GM12878 (cell line): ENCODE measurements around the gene PAIP2. TPM values are rescaled to one million over a fixed set of nuclear protein-coding genes. Genes with fewer than 3 reads are reported as not detected.

Experiments
- ATAC-seq: fragments of 200-7000 bp; cut with Tn5 transposase; 3 replicates; pipeline ENCODE4 v1.9.1; 2020; ENCODE audit warnings: mild to moderate bottlenecking, moderate library complexity
- BruUV-seq: library from RNA; stranded (reverse); fragments of 400-500 nt; replicated peaks from 2 replicates; lab custom pipeline; 2021; lab: Mats Ljungman, UMichigan
- CTCF ChIA-PET: fragments of 300-600 bp; sonication (Branson Sonifier 250); formaldehyde crosslinking; extraction: SDS; loops from one replicate; lab custom pipeline; 2021; ENCODE audit warnings: inconsistent platforms; lab: Yijun Ruan, JAX
- POLR2A ChIA-PET: fragments of 350-600 bp; formaldehyde crosslinking; extraction: SDS; loops from one replicate; lab custom pipeline; 2021; ENCODE audit warnings: inconsistent platforms; lab: Charles Lee
- RAD21 ChIA-PET: fragments of 300-600 bp; sonication (Branson Sonifier 250); formaldehyde crosslinking; loops from one replicate; lab custom pipeline; 2023; ENCODE audit warnings: antibody characterized with exemption; ENCODE audit not compliant: unreplicated experiment; lab: Charles Lee
- SMC1A ChIA-PET: fragments of 300-600 bp; sonication (Branson Sonifier 250); formaldehyde crosslinking; loops from one replicate; lab custom pipeline; 2023; ENCODE audit not compliant: unreplicated experiment, uncharacterized antibody; lab: Charles Lee
- DNase-seq: peaks from one replicate; pipeline ENCODE4 v3.0.0-alpha.2; 2011; ENCODE audit warnings: low read depth, low spot score
- FAIRE-seq: peaks from 3 replicates; lab custom pipeline; 2011; peaks lifted over from hg19 to GRCh38; lab: Jason Lieb, UNC
- H2AFZ ChIP-seq: 2 replicates; pipeline ENCODE4 v1.6.0; 2011; ENCODE audit warnings: low read depth, low read length, control low read depth; ENCODE audit not compliant: control insufficient read depth
- H3K27ac ChIP-seq: 2 replicates; pipeline ENCODE4 v1.5.1; 2011; ENCODE audit warnings: control low read depth; ENCODE audit not compliant: control insufficient read depth, insufficient read depth
- H3K27me3 ChIP-seq, 2 experiments: replicated peaks in 1 of 2; 2 replicates each; pipeline versions ENCODE4 v1.6.0 to v1.6.1; 2011; ENCODE audit warnings: low read length in 1 of 2; ENCODE audit not compliant: control insufficient read depth in 2 of 2, insufficient read depth in 2 of 2
- H3K36me3 ChIP-seq, 2 experiments: 2 replicates each; pipeline ENCODE4 v1.5.1; 2011; ENCODE audit warnings: low read length in 1 of 2; ENCODE audit not compliant: control insufficient read depth in 2 of 2, insufficient read depth in 2 of 2
- H3K4me1 ChIP-seq: 2 replicates; pipeline ENCODE4 v1.6.1; 2011; ENCODE audit warnings: mild to moderate bottlenecking, low read length, moderate library complexity, mixed read lengths; ENCODE audit not compliant: control insufficient read depth, insufficient read depth
- H3K4me2 ChIP-seq: 2 replicates; pipeline ENCODE4 v1.6.0; 2011; ENCODE audit warnings: control low read depth; ENCODE audit not compliant: control insufficient read depth, insufficient read depth
- H3K4me3 ChIP-seq: fragments of 200-600 bp; sonication (generic); 2 replicates; pipeline ENCODE4 v1.5.1; 2016
- H3K79me2 ChIP-seq: 2 replicates; pipeline ENCODE4 v1.6.0; 2011; ENCODE audit warnings: low read length; ENCODE audit not compliant: control insufficient read depth, insufficient read depth
- H3K9ac ChIP-seq: 2 replicates; pipeline ENCODE4 v1.8.0; 2011; ENCODE audit warnings: low read length, control low read depth, mixed read lengths; ENCODE audit not compliant: control insufficient read depth, insufficient read depth
- H3K9me3 ChIP-seq: replicated peaks from 3 replicates; pipeline ENCODE4 v1.5.1; 2011; ENCODE audit warnings: mild to moderate bottlenecking, low read length; ENCODE audit not compliant: control insufficient read depth, insufficient read depth
- H4K20me1 ChIP-seq: 2 replicates; pipeline ENCODE4 v1.6.0; 2011; ENCODE audit not compliant: control insufficient read depth, insufficient read depth
- ASH2L ChIP-seq: fragments of 300-600, 200-600 bp; sonication (generic); IDR thresholded peaks from 2 replicates; pipeline ENCODE4 v1.6.1; 2017; ENCODE audit warnings: low read depth, mild to moderate bottlenecking, borderline replicate concordance
- CHD2 ChIP-seq: IDR thresholded peaks from 2 replicates; pipeline ENCODE4 v1.6.1; 2011; ENCODE audit warnings: low read depth, low read length, improper control_type of control experiment, borderline replicate concordance
- ETV6 ChIP-seq, 2 experiments: fragments of 450-650 bp in 1 of 2; IDR thresholded peaks in 1 of 2; conservative IDR thresholded peaks in 1 of 2; 2 replicates each; pipeline ENCODE4 v1.6.1; 2014; ENCODE audit warnings: antibody characterized with exemption in 1 of 2, borderline replicate concordance in 1 of 2, low read depth in 1 of 2, mild to moderate bottlenecking in 1 of 2, moderate library complexity in 1 of 2
- FOXK2 ChIP-seq: fragments of 450-650 bp; IDR thresholded peaks from 2 replicates; pipeline ENCODE4 v1.6.1; 2017; ENCODE audit warnings: mild to moderate bottlenecking, moderate library complexity
- HDAC2 ChIP-seq: fragments of 200-600 bp; sonication (generic); IDR thresholded peaks from 2 replicates; pipeline ENCODE4 v1.6.1; 2017
- IKZF1 ChIP-seq: fragments of 450-650 bp; conservative IDR thresholded peaks from 2 replicates; pipeline ENCODE4 v1.6.1; 2017; ENCODE audit warnings: antibody characterized with exemption, mild to moderate bottlenecking
- KAT2A ChIP-seq: conservative IDR thresholded peaks from 2 replicates; pipeline ENCODE4 v1.6.1; 2011; ENCODE audit warnings: low read depth, low read length; ENCODE audit not compliant: control insufficient read depth
- MAX ChIP-seq: IDR thresholded peaks from 2 replicates; pipeline ENCODE4 v1.6.1; 2012; ENCODE audit warnings: low read depth, low read length, improper control_type of control experiment
- MTA2 ChIP-seq: fragments of 450-650 bp; IDR thresholded peaks from 2 replicates; pipeline ENCODE4 v1.6.1; 2016; ENCODE audit warnings: low read depth, mild to moderate bottlenecking, moderate library complexity
- NFXL1 ChIP-seq: fragments of 450-650 bp; IDR thresholded peaks from 2 replicates; pipeline ENCODE4 v1.6.1; 2017; ENCODE audit warnings: antibody characterized with exemption, mild to moderate bottlenecking, borderline replicate concordance
- PAX8 ChIP-seq: fragments of 450-650 bp; IDR thresholded peaks from 2 replicates; pipeline ENCODE4 v1.6.1; 2017; ENCODE audit warnings: mild to moderate bottlenecking, moderate library complexity
- PML ChIP-seq: IDR thresholded peaks from 2 replicates; pipeline ENCODE4 v1.6.1; 2012; ENCODE audit warnings: low read length, inconsistent platforms
- PRDM15 ChIP-seq: fragments of 450-650 bp; formaldehyde crosslinking; IDR thresholded peaks from 2 replicates; pipeline ENCODE4 v1.4.0; 2020; ENCODE audit warnings: mild to moderate bottlenecking, moderate library complexity
- RAD51 ChIP-seq: fragments of 450-650 bp; IDR thresholded peaks from 2 replicates; pipeline ENCODE4 v1.6.1; 2016; ENCODE audit warnings: moderate library complexity, mild to moderate bottlenecking, inconsistent platforms
- RB1 ChIP-seq: fragments of 450-650 bp; formaldehyde crosslinking; IDR thresholded peaks from 2 replicates; pipeline ENCODE4 v1.6.1; 2017; ENCODE audit warnings: mild to moderate bottlenecking, borderline replicate concordance
- SIX5 ChIP-seq: IDR thresholded peaks from 2 replicates; pipeline ENCODE4 v1.6.1; 2011; ENCODE audit warnings: mild to moderate bottlenecking, low read depth, low read length, moderate library complexity; ENCODE audit not compliant: severe bottlenecking
- STAT1 ChIP-seq: fragments of 450-650 bp; conservative IDR thresholded peaks from 2 replicates; pipeline ENCODE4 v1.6.1; 2014; ENCODE audit warnings: antibody characterized with exemption, mild to moderate bottlenecking
- STAT3 ChIP-seq: IDR thresholded peaks from 2 replicates; pipeline ENCODE4 v1.6.1; 2011; ENCODE audit warnings: low read depth, low read length, improper control_type of control experiment
- TAF1 ChIP-seq: IDR thresholded peaks from 2 replicates; pipeline ENCODE4 v1.6.1; 2011; ENCODE audit warnings: mild to moderate bottlenecking, low read depth, low read length, borderline replicate concordance
- TCF3 ChIP-seq: IDR thresholded peaks from 2 replicates; pipeline ENCODE4 v1.6.1; 2012; ENCODE audit warnings: low read depth, mild to moderate bottlenecking, low read length, borderline replicate concordance; ENCODE audit not compliant: insufficient read depth
- YBX1 ChIP-seq: fragments of 450-650 bp; IDR thresholded peaks from 2 replicates; pipeline ENCODE4 v1.6.1; 2016; ENCODE audit warnings: antibody characterized with exemption
- WGBS: methylation state at CpG from one replicate; pipeline ENCODE4 v1.1.6; 2016; ENCODE audit warnings: low lambda C conversion rate; ENCODE audit not compliant: insufficient replicate concordance, insufficient coverage; ENCODE audit errors: missing lambda C conversion rate; 5-methylcytosine and 5-hydroxymethylcytosine counted together
- in situ Hi-C: fragments of 300-500 bp; cut with MboI; formaldehyde crosslinking; loops from 9 replicates; pipeline ENCODE4 v1.14.3; 2018; ENCODE audit warnings: mixed read lengths
- intact Hi-C: fragments of 100-400 bp; cut with micrococcal nuclease; formaldehyde crosslinking; loops from one replicate; pipeline ENCODE4 v1.14.2; 2022; ENCODE audit not compliant: unreplicated experiment
- polyA plus RNA-seq, 11 experiments: library from polyadenylated mRNA; depleted of rRNA in 4 of 11; unstranded in 6 of 11; stranded (reverse) in 5 of 11; fragments of >200 nt; fragmentation: Nextera tagmentation in 4 of 11; fragmentation: Illumina TruSeq in 1 of 11; extraction: Ambion mirVana in 4 of 11; extraction: Trizol in 1 of 11; gene quantifications; 1 replicate in 1 of 11; 2 replicates in 10 of 11; pipeline versions ENCODE4 v1.2.1 to v1.2.3, GENCODE V29; 2011 to 2016; ENCODE audit warnings: inconsistent platforms in 2 of 11, missing spikeins in 2 of 11, low read depth in 1 of 11
- total RNA-seq, 4 experiments: library from RNA; depleted of rRNA in 3 of 4; stranded (reverse); fragments of >200 nt in 3 of 4; fragmentation: Illumina TruSeq in 1 of 4; extraction: Trizol in 1 of 4; gene quantifications; 2 replicates each; pipeline versions ENCODE4 v1.2.1 to v1.2.3, GENCODE V29; 2013 to 2021

Gene PAIP2
- total and polyA plus RNA-seq, 10 of the 15 experiments (the other 5 are each of a cell fraction or from before 2014, with no cell fraction given) = 49.9 to 154 (median 102) TPM

GRCh38 chr5:139403787-139404483 lies 62.3 kb downstream of the PAIP2 start, which contains the start of gene SPATA24:
SPATA24 (minus strand) TSS chr5:139404089; CDS start chr5:139404060, 29 bp downstream.
- peak; percentile 73 for FAIRE-seq
- H3K4me3 ChIP-seq = peak within 1 kb of the TSS; percentile 74
- in situ Hi-C loops = no loop called here
- TF ChIP-seq MAX (peak; percentile 47; the same call in 1 of the 2 replicates), PML (no peak), ETV6 (conservative IDR thresholded peaks at IDR 0.05 in 1 of 2, IDR thresholded peaks at IDR 0.05 in 1 of 2; ENCODE audit: borderline replicate concordance in 1 of 2, low read depth in 1 of 2) (no peak), STAT3 (no peak), RAD51 (no peak), FOXK2 (no peak), KAT2A (no peak), CHD2 (peak; percentile 16; the same call in 1 of the 2 replicates), PAX8 (no peak), SIX5 (no peak), YBX1 (no peak), MTA2 (no peak; the same call in 1 of the 2 replicates), RB1 (no peak), IKZF1 (no peak), ASH2L (no peak), NFXL1 (no peak), TCF3 (no peak), HDAC2 (no peak), TAF1 (peak; percentile 47; the same call in 1 of the 2 replicates), STAT1 (no peak), PRDM15 (CRISPR knock-in tag) (no peak)

More at GRCh38 chr5:139403787-139404483, 62.3 kb downstream of the PAIP2 start, which contains the start of gene SPATA24:
- BruUV-seq = no TSS peak
- Histone ChIP-seq H3K9me3 (no peaks in the 10 kb centered on the region; the same call in 2 of the 3 replicates), H4K20me1 (no peaks in the 10 kb centered on the region), H3K27me3 (no peaks in the 10 kb centered on the region), H3K79me2 (peaks cover 3% of the 10 kb centered on the region; the same call in 1 of the 2 replicates), H3K27ac (peak within 1 kb of the TSS; percentile 83), H3K4me2 (peak within 1 kb of the TSS; percentile 98), H3K9ac (peak within 1 kb of the TSS; percentile 67), H2AFZ (peak within 1 kb of the TSS; percentile 83), H3K4me1 (peaks cover 30% of the 10 kb centered on the region), H3K36me3 (no peaks in the 10 kb centered on the region; a peak in 1 of 4 replicates)
- intact Hi-C loops = loop anchor here (2.0 kb wide), 1 partner anchor 43 kb away; no protein-coding TSS in a partner anchor
- SMC1A ChIA-PET = interaction anchor here (1.0 to 5.0 kb wide), 9 partner anchors 10 to 132 kb away, joined by 3 to 19 read pairs (median 6); partner anchors contain the start of genes MZB1 and PAIP2
- POLR2A ChIA-PET = interaction anchor here (0.5 to 7.0 kb wide), 16 partner anchors 10 to 1557 kb away, joined by 3 to 74 read pairs (median 3); partner anchors contain the start of genes DNAJC18, MZB1 and PAIP2
- ATAC-seq = peak; percentile 86
- CTCF ChIA-PET = interaction anchor here (0.7 to 3.5 kb wide), 15 partner anchors 8 to 248 kb away, joined by 3 to 26 read pairs (median 4); partner anchors contain the start of genes DNAJC18, MATR3 and MZB1
- under 1% methylated on average over 41 of the region's 41 CpGs for WGBS
- peak; percentile 95 for DNase-seq
- RAD21 ChIA-PET = interaction anchor here (0.7 to 3.1 kb wide), 11 partner anchors 11 to 153 kb away, joined by 3 to 17 read pairs (median 7); partner anchors contain the start of genes DNAJC18, MZB1 and PAIP2
